ENCODE data around the gene CD96.
A peak's percentile ranks its signal among the peaks of the same experiment; 100 is the strongest.

The CD96 gene

DNA sequence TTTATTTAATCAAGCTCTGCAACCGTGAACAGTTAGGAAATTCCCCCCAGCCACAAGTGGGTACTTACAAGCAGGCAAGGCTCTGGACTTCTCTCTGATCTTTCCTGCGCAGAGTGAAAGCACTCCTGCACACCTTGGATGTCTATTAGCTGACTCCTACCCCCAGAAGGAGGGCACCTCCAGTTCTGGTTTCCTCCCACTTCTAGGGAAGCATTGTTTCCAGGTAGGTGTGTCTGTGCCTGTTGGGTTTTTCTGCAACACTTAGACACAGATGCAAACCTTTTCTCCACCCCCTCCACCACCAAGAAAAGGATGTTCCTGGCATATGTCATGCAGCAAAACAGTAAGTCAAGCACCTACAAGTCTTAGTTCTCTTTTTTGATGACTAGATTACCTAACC is 53.2 kb downstream of the CD96 start, which contains the start of gene ZBED2:
ZBED2 (minus strand) TSS at position 115 of the 400 bp plus-strand sequence. CDS start 1,145 bp downstream, outside the sequence.
- H3K4me3 ChIP-seq (replicated peaks in 1 of 2; ENCODE audit: low read depth in 2 of 2, low read length in 2 of 2), result no peak within 1 kb of the TSS
- no peak for TF ChIP-seq CTCF (IDR thresholded peaks at IDR 0.05; ENCODE audit: low read depth, low read length)
- DNase-seq (ENCODE audit: low read depth in 2 of 2), result no peak

- peak in 1 of 2 donors; percentile 41 for DNase-seq (ENCODE audit: low read depth in 2 of 2)
- no peak overlapping the region for H3K4me3 ChIP-seq (replicated peaks in 1 of 2; ENCODE audit: low read depth in 2 of 2, low read length in 2 of 2)
- no peak for TF ChIP-seq CTCF (IDR thresholded peaks at IDR 0.05; ENCODE audit: low read depth, low read length)
These were observed 54.3 kb downstream of the CD96 start for GRCh38 chr3:111596328-111596727.

DNA sequence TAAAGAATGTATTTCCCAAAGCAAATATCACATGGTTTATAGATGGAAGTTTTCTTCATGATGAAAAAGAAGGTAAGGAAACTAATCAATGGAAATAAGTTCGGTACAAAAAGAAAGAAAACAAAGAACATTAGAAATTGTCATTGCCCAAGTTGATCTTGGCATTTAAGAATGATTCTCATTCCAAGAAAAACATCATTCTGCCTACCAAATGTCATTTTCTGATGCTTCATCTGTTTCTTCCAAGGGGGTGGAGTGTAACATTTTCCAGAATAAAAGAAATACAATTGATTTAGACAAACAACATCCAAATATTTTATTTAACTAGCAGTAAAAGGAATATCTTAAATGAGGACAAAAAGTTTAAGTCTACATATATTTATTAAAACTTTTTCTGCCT is 56.1 kb downstream of the CD96 start:
- no peak overlapping the region for H3K4me3 ChIP-seq (replicated peaks in 1 of 2; ENCODE audit: low read depth in 2 of 2, low read length in 2 of 2)
- DNase-seq (ENCODE audit: low read depth in 2 of 2), result no peak
- no peak for TF ChIP-seq CTCF (IDR thresholded peaks at IDR 0.05; ENCODE audit: low read depth, low read length)

- no peak overlapping the region for H3K4me3 ChIP-seq (replicated peaks in 1 of 2; ENCODE audit: low read depth in 2 of 2, low read length in 2 of 2)
- no peak for DNase-seq (ENCODE audit: low read depth in 2 of 2)
- no peak for TF ChIP-seq CTCF (IDR thresholded peaks at IDR 0.05; ENCODE audit: low read depth, low read length)
These were observed 56.6 kb downstream of the CD96 start for GRCh38 chr3:111598552-111598951.

GRCh38 chr3:111601810-111602209 is 59.8 kb downstream of the CD96 start:
- TF ChIP-seq CTCF (IDR thresholded peaks at IDR 0.05; ENCODE audit: low read depth, low read length), result no peak
- no peak for DNase-seq (ENCODE audit: low read depth in 2 of 2)
- H3K4me3 ChIP-seq (replicated peaks in 1 of 2; ENCODE audit: low read depth in 2 of 2, low read length in 2 of 2), result no peak overlapping the region

DNA sequence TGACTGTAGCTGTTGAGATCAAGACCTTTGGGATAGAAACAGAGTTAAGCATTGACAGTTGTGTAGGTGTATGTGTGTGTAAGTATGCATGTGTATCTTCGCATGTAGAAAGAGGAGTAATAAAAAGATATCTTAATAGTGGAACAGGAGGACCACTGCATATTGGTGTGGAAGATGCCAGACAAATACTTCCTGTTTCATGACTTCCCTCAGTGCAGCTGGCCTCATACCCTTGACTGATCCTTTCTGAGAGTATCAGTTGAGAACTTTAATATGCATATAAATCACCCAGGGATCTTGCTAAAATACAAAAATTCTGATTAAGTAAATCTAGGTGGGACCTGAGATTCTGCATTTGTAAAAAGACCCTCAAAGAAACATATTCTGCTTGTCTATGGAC is 61.7 kb downstream of the CD96 start:
- TF ChIP-seq CTCF (IDR thresholded peaks at IDR 0.05; ENCODE audit: low read depth, low read length), result no peak
- no peak overlapping the region for H3K4me3 ChIP-seq (replicated peaks in 1 of 2; ENCODE audit: low read depth in 2 of 2, low read length in 2 of 2)
- no peak for DNase-seq (ENCODE audit: low read depth in 2 of 2)

DNA sequence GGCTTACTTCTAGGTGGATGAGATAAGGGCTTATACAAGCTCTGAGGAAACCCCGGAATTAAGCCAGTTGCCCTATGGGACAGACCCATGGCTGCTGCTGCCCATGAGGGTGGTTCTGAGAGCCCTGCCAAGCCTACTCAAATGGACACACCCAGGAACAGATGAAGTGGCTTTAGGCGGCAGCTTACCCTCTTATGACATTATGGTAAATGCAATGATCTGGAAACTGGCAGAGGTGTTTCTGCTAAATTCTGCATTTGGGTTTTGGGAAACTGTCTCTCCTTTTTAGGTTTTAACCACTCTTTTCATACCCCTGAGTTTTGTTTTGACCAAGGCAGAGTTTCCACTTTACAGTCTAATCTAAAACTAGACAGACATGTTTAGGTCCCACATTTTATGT is 62.1 kb downstream of the CD96 start:
- no peak for DNase-seq (ENCODE audit: low read depth in 2 of 2)
- TF ChIP-seq CTCF (IDR thresholded peaks at IDR 0.05; ENCODE audit: low read depth, low read length), result no peak
- no peak overlapping the region for H3K4me3 ChIP-seq (replicated peaks in 1 of 2; ENCODE audit: low read depth in 2 of 2, low read length in 2 of 2)
